GM10266 (cell line): Measurements from ENCODE around the gene DPYD.

Source experiments
- DNase-seq: peaks from one replicate; pipeline ENCODE4 v3.0.0; 2012; ENCODE audit errors: extremely low spot score
- CTCF ChIP-seq: IDR thresholded peaks from 2 replicates; pipeline ENCODE4 v1.5.1; 2012; ENCODE audit warnings: mild to moderate bottlenecking, low read depth; ENCODE audit not compliant: control insufficient read depth, insufficient read depth; ENCODE audit errors: missing control alignments

DPYD gene

DNA sequence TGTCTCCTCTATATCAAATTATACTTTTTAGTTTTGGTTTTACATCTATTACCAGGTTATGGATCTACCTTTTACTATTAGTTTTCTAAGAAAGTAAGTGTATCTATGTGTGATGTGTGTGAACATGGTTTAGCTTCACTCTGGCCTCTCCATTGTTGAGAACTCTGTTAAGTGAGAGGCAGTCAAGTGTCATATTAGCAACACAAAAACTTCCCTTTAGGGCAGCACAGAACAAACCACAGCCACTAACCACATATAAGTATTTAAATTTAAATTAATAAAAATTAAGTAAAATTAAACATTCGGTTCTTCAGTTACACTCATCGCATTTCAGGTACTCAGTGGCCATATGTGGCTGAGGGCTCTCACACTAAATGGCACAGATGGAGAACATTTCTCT lies 96.6 kb downstream of the DPYD start:
- no peak for DNase-seq
- TF ChIP-seq CTCF, result no peak

DNA sequence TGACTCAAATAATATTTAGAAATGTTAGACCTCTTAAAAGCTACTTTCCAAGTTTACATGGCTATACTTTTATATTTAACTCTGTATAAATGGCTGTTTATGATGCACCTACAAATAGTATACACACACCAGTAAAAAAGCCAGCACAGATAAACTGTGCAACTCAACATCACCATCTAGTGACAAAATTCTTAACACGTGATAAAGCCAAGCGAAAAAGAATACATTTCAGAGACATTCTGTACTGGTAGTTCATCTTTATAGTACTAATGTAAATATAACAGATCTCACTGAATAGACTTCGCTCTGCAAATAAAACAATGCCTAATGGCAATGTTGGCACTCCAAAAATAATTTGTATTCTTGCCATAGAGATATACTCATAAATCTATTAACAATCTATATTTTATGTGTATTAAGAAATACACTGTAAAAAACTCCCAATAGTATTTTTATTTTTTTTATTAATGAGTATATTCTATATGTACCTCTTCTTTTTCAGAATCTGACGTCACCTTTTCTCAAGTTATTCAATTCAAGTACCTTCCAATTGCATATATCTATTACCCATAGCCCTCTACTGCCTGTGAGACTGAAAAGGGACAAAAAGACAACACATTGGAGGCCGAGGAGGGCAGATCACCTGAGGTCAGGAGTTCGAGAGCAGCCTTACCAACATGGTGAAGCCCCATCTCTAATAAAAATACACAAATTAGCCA lies 100.2 kb downstream of the DPYD start:
- TF ChIP-seq CTCF, result peak; percentile 34
- peak; percentile 6 for DNase-seq

DNA sequence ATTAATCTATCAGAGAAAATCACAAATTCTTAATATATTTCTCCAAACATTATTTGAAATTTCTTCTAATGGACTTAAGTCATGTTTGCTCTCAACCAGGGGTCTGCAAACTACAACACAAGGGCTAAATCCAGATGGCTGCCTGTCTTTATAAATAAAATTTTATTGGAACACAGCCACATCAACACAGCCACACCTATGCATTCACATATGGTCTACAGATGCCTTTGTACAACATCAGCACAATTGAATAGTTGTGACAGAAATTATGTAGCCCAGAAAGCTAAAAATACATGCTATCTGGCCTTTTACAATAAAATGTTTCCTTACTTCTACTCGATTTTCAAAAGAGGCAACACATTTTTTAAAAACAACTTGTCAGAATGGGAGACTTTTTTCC lies 103.9 kb downstream of the DPYD start:
- no peak for DNase-seq
- no peak for TF ChIP-seq CTCF

GRCh38 chr1:97814804-97815203 lies 106.0 kb downstream of the DPYD start:
- DNase-seq, result no peak
- no peak for TF ChIP-seq CTCF

- no peak for TF ChIP-seq CTCF
- no peak for DNase-seq
Observed at GRCh38 chr1:97814121-97814520, 106.7 kb downstream of the DPYD start.

GRCh38 chr1:97812076-97812475 lies 108.8 kb downstream of the DPYD start:
- TF ChIP-seq CTCF, result no peak
- DNase-seq, result no peak

GRCh38 chr1:97806996-97807520 lies 113.8 kb downstream of the DPYD start:
- no peak for DNase-seq
- TF ChIP-seq CTCF, result no peak
